Vagina (tissue), 2 donors: Measurements from ENCODE around the gene CDK6. TPM values are rescaled to one million over a fixed set of nuclear protein-coding genes. Genes with fewer than 3 reads are reported as not detected.
"Not testable (repeated sequence)": the region's sequence is repeated elsewhere in the genome, so short reads cannot be mapped to it uniquely, and the experiment has no call there.

Source experiments
- DNase-seq, 2 donors: peaks; one replicate each; pipeline ENCODE4 v3.0.0-alpha.2; 2017; ENCODE audit errors: extremely low spot score in 2 of 2
- H3K27ac ChIP-seq: fragments of 200-600 bp; sonication (generic); one replicate; pipeline ENCODE4 v1.5.1; 2019
- H3K27me3 ChIP-seq: fragments of 200-600 bp; sonication (generic); one replicate; pipeline ENCODE4 v1.5.1; 2019
- H3K36me3 ChIP-seq, 2 donors: fragments of 200-600 bp; sonication (generic); one replicate each; pipeline ENCODE4 v1.5.1; 2017 to 2019
- H3K4me1 ChIP-seq: fragments of 200-600 bp; sonication (generic); one replicate; pipeline ENCODE4 v1.5.1; 2019
- H3K4me3 ChIP-seq, 2 donors: fragments of 200-600 bp; sonication (generic); 1 replicate in 1 of 2; 2 replicates in 1 of 2; pipeline ENCODE4 v1.5.1; 2016 to 2019
- H3K9me3 ChIP-seq: fragments of 200-600 bp; sonication (generic); one replicate; pipeline ENCODE4 v1.5.1; 2019
- POLR2A ChIP-seq, 2 donors: fragments of 450-650 bp; IDR thresholded peaks; one replicate each; pipeline ENCODE4 v1.6.1; 2017; ENCODE audit warnings: antibody characterized with exemption in 2 of 2, mild to moderate bottlenecking in 2 of 2, moderate library complexity in 2 of 2
- POLR2AphosphoS5 ChIP-seq, 2 donors: sonication (generic); formaldehyde crosslinking; IDR thresholded peaks; one replicate each; pipeline ENCODE4 v1.9.0; 2017; ENCODE audit warnings: antibody characterized with exemption in 2 of 2, mild to moderate bottlenecking in 2 of 2, low read depth in 1 of 2; ENCODE audit not compliant: insufficient read depth in 1 of 2
- intact Hi-C: fragments of 100-400 bp; cut with DNase I; formaldehyde crosslinking; loops from one replicate; pipeline ENCODE4 v1.15.1; 2023
- total RNA-seq: library from RNA; depleted of rRNA; stranded (reverse); fragments of >200 nt; gene quantifications from one replicate; pipeline ENCODE4 v1.2.3, GENCODE V29; 2016
- TF ChIP-seq, protein P1 (sequence below), 3 experiments: fragments of 450-650 bp in 2 of 3; fragments of 200-600 bp in 1 of 3; sonication (generic) in 1 of 3; IDR thresholded peaks; one replicate each; pipeline ENCODE4 v1.5.1; 2017 to 2019; ENCODE audit warnings: antibody characterized with exemption in 3 of 3, mild to moderate bottlenecking in 2 of 3, moderate library complexity in 2 of 3

Gene CDK6
- total RNA-seq, 1 donor from 2014 or later: 20.6 TPM

DNA sequence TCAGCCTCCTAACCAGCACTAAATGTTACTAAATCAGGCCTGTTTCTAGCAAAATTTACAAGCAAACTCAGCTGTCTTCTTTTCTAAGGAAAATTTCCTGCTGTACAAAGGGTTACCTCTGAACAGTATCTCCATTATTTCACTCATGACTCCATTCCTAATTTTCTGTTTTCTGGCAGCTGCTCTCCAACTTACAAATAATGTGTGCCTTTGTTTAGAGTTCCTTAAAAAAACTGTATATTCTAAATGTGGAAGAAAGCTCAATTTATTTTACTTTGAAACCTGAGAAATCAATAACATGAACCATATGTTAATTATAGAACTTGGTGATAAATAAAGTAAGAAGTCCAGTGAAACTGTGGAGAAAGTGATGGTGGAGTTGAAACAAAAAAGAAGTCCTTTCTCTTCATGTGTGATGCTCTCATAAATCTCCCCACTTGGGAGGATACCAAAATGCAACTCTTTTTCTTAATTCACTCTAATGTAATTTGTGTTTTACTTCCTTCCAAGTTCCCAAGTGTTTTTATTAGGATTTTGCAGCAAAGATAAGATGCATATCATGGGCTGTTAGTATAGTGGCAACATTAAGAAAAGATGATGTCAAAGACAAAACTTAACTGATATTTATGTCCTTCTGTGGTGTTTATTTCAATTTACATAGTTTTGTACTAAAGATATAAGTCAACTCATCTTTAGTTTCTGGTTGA is 74.8 kb downstream of the CDK6 start:
- DNase-seq: no peak
- Histone ChIP-seq H3K9me3 (no peaks in the 10 kb centered on the region), H3K27ac (no peak overlapping the region), H3K4me3 (no peak overlapping the region), H3K36me3 (no peaks in the 10 kb centered on the region), H3K27me3 (no peaks in the 10 kb centered on the region), H3K4me1 (peaks cover 12% of the 10 kb centered on the region)
- intact Hi-C loops: no loop called here
- TF ChIP-seq, protein P1, sequence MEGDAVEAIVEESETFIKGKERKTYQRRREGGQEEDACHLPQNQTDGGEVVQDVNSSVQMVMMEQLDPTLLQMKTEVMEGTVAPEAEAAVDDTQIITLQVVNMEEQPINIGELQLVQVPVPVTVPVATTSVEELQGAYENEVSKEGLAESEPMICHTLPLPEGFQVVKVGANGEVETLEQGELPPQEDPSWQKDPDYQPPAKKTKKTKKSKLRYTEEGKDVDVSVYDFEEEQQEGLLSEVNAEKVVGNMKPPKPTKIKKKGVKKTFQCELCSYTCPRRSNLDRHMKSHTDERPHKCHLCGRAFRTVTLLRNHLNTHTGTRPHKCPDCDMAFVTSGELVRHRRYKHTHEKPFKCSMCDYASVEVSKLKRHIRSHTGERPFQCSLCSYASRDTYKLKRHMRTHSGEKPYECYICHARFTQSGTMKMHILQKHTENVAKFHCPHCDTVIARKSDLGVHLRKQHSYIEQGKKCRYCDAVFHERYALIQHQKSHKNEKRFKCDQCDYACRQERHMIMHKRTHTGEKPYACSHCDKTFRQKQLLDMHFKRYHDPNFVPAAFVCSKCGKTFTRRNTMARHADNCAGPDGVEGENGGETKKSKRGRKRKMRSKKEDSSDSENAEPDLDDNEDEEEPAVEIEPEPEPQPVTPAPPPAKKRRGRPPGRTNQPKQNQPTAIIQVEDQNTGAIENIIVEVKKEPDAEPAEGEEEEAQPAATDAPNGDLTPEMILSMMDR (IDR thresholded peaks at IDR 0.05): no peak
- TF ChIP-seq POLR2AphosphoS5 (IDR thresholded peaks at IDR 0.05; ENCODE audit: insufficient read depth in 1 of 2, low read depth in 1 of 2): no peak
- no peak for TF ChIP-seq POLR2A (IDR thresholded peaks at IDR 0.05)

DNA sequence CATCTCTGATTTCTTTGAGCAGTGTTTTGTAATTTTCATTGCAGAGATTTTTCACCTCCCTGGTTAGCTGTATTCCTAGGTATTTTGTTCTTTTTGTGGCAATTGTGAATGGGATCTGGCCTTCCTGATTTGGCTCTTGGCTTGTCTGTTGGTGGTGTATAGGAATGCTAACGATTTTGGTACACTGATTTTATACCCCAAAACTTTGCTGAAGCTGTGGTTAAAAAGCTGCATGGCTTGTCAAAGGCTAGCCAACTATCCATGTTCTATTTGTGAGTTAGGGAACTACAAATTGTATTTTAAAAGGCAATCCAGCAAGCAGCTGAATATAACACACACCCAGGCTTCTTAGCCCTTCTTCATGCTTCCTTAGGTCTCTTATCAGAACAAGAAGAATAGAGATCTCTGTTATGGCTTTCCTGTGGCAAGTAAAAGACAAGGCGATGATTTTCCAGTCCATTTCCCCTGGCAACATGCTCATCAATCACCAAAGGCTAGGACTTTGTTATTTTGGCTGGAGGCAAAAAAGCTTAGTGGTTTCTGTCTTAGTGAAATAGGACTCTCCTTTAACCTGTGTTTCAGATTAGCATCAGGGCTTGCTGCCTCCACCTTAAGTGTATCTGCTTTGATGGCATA is 77.5 kb downstream of the CDK6 start:
- intact Hi-C loops: no loop called here
- DNase-seq: no peak
- Histone ChIP-seq H3K36me3 (no peaks in the 10 kb centered on the region), H3K27me3 (no peaks in the 10 kb centered on the region), H3K9me3 (no peaks in the 10 kb centered on the region), H3K27ac (no peak overlapping the region), H3K4me1 (peaks cover 6% of the 10 kb centered on the region), H3K4me3 (no peak overlapping the region)
- no peak for TF ChIP-seq POLR2AphosphoS5 (IDR thresholded peaks at IDR 0.05; ENCODE audit: insufficient read depth in 1 of 2, low read depth in 1 of 2)
- no peak for TF ChIP-seq POLR2A (IDR thresholded peaks at IDR 0.05)
- TF ChIP-seq, protein P1 (IDR thresholded peaks at IDR 0.05): no peak

GRCh38 chr7:92757311-92757910 is 79.0 kb downstream of the CDK6 start:
- intact Hi-C loops, H3K4me1 ChIP-seq, H3K36me3 ChIP-seq, H3K27me3 ChIP-seq, DNase-seq, H3K27ac ChIP-seq, H3K4me3 ChIP-seq, H3K9me3 ChIP-seq: not testable (repeated sequence)

DNA sequence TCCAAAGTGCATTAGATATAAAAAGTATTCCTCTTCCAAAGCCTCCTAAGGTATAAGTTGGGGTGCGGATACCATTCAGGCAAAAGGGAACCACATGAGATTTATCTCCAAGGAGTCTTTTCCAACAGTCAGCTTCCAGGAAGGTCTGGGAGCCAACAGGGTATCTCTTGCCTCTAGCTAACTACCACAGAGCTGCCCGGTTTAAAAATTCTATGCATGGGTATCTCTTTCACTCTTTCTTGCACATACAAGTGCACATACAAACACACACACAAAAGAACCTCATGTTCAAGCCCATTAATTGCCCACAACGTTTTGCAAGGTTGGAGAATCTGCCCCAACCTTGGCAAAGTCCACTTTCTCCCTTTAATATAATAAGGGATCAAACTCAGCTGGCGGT is 80.7 kb downstream of the CDK6 start:
- Histone ChIP-seq H3K4me3 (no peak overlapping the region), H3K27me3 (no peaks in the 10 kb centered on the region)

DNA sequence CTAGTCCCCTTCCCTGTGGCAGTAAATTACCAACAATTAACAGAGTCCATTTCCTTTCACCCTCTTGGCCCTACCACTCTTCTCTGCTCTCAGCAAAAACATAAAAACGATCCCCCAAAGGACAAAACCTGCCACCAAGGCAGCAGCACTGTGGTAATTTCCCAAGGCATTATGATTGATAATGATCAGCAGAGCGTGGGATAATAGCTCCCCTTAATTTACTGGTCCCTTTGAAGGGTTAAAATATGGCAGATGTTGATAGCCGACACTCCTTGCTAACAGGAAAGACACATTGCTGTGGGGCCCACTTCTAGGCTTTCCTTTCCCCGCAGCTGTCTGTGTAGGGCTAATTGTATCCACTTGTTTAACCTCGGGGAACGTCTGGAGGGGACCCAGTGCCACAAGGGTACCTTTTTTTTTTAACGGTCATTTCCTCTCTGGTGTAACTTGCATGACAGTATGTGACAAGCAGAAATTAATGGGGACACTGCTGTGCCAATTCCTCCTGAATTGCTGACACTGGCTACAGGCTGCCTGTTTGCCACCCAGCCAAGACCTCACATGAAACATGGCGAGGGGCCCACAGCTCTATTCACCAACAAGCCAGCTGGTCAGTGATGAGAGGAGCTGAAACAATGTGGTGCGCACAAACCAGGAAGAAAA is 81.3 kb downstream of the CDK6 start:
- no peaks in the 10 kb centered on the region for H3K36me3 ChIP-seq
- intact Hi-C loops: no loop called here
- H3K4me3 ChIP-seq: no peak overlapping the region
- no peak for TF ChIP-seq POLR2A (IDR thresholded peaks at IDR 0.05)
- no peak for TF ChIP-seq POLR2AphosphoS5 (IDR thresholded peaks at IDR 0.05; ENCODE audit: insufficient read depth in 1 of 2, low read depth in 1 of 2)
- TF ChIP-seq, protein P1 (IDR thresholded peaks at IDR 0.05): no peak
- peaks cover 6% of the 10 kb centered on the region for H3K4me1 ChIP-seq
- H3K27ac ChIP-seq: no peak overlapping the region
- DNase-seq: no peak
- no peaks in the 10 kb centered on the region for H3K9me3 ChIP-seq
- H3K27me3 ChIP-seq: no peaks in the 10 kb centered on the region

More for the DNA sequence above, 80.7 kb downstream of the CDK6 start:
- intact Hi-C loops: no loop called here
- no peak for DNase-seq
- no peaks in the 10 kb centered on the region for H3K9me3 ChIP-seq
- H3K27ac ChIP-seq: no peak overlapping the region
- TF ChIP-seq POLR2AphosphoS5 (IDR thresholded peaks at IDR 0.05; ENCODE audit: insufficient read depth in 1 of 2, low read depth in 1 of 2): no peak
- TF ChIP-seq, protein P1 (IDR thresholded peaks at IDR 0.05): no peak
- TF ChIP-seq POLR2A (IDR thresholded peaks at IDR 0.05): no peak
- peaks cover 6% of the 10 kb centered on the region for H3K4me1 ChIP-seq
- H3K36me3 ChIP-seq: no peaks in the 10 kb centered on the region
